ENCODE measurements around the gene LHX5.
"Not testable (repeated sequence)": the region's sequence is repeated elsewhere in the genome, so short reads cannot be mapped to it uniquely, and the experiment has no call there.

LHX5 gene

DNA sequence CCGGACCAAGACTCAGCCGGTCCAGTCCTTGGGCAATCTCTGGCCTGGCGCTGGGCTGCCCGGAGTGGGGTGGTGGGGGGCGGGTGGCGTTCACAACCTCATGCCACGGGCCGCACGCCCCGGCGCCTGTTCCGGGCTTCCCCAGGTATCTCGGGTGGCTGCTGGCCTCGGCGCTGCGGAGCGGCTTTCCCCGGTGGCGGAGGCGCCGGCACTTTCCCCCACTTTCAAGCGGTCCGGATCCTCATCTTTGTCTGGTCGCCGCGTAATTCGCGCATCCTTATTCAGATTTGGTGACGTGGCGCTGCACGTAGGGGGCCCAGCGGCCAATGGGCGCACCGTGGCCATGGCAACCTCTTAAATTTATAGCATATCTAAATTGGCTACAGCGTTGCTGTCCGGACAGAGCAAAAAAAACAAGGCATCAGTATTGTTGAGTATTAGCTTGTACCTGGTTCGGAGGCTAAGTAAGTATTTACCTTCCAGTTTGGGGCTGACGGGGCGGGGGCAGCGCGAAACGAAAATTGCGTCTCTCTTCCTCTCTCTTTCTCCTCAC is at the start of gene LHX5:
Gene LHX5 (minus strand): TSS at position 253 of the 553 bp plus-strand sequence. CDS start 373 bp downstream, outside the sequence.
- DNase-seq: no peak

DNA sequence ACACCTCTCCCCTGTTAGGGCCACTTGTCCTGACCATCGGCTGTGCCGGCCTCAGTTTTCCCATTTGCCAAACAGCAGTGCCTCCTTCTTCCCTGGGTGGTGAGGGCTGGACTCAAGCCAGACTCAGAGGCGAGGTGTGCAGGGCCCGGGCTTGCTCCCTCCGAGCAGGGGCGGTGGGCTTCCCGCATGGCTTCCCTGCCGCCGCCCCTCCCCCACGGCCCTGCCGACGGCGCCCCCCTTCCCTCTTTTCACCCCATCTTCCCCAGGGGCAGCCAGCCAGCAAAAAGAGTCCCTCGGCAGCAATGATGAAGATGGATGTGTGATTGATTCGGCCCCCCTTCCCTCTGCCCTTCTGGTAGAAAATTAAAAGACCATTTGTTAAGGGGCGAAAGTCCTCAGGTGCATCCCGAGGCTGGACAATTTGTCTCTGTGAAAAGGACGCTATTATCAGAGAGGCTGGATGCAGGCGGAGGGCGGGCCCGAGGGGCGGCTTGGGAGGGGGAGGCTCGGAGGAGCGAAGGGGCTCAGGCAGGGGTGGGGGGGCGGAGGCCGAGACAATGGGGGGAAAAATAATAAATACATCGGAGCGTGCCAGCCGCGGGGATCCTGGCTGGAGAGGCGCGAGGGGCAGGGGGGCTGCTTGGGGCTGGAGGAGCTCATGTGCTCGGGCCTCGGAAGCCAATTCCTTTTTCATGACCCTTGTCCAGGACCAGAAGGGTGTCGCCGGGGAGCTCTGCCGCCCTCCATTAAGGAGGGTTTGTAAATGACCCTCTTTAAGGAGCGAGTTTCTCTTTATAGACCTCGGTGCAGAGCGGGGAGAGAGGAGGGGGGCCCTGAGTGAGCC is 48.0 kb upstream of the LHX5 start:
- DNase-seq: no peak

- no peak for DNase-seq
Measured at GRCh38 chr12:113515082-113515856, 43.6 kb upstream of the LHX5 start.

DNA sequence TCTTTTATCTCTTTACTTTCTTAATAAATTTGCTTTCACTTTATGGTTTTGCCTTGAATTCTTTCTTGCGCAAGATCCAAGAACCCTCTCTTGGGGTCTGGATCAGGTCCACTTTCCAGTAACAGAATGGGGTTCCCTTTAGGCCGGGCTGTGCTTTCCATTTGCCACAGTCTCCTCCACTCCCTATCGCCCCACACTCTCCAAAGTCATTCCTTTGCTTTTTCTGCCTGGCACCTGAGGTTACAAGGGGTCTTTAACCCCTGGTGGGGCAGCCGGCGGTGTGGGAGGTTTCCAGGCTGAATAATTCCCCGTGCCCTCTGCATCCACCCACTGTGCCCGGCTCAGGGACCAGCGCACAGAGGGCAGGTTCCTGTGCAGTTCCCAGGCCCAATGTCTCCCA is 42.9 kb upstream of the LHX5 start:
- DNase-seq: no peak

DNA sequence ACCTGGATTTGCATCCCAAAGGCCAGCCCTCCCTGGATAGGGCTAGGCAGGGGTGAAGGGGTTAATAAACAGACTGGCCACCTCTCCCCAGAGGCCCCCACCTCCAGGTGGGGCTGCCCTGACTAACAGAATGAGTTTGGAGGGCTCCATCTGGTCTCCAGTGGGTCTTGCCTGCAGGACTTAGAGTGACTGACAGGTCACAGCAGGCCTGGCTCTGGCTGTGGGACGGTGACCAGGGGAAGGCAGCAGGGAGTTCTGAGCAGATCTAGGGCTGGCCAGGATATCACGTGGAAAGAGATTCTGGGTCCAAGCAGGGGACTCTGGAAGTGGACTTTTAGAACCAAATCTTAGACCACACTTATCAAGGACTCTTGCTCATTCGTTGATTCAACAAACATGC is 40.9 kb upstream of the LHX5 start:
- DNase-seq: no peak

DNA sequence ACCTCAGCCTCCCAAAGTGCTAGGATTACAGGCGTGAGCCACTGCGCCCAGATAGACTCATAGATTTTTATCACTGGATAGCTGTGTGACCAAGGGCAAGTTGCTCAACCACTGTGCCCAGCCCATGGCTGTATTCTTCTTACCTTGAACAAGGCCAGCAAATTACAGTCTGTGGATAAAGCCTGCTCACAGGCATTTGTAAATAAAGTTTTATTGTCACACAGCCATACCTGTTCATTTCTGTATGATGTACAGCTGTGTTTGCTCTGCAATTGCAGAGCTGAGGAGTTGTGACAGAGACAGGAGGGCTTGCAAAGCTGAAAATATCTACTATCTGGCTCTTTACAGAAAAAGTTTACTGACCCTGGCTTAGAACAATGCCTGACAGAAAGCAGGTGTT is 35.2 kb upstream of the LHX5 start:
- DNase-seq: no peak

DNA sequence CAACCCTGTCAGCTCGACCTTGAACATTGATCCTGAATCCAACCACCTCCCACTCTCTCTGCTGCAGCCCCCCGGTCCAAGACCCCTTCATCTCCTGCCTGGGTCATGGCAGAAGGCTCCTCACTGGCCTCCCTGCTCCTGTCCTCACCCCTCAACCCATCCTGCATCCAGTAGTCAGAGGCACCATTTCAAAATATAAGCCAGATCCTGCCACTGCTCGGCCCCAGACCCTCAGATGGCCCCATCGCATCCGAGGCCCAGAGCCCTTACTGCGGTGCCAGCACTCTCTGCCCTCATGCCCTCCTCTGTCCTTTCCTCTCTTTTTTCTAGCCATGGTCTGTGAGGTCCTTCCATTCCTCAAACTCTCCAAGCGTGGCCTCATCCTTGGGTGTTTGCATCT is 34.3 kb upstream of the LHX5 start:
- DNase-seq: no peak

- no peak for DNase-seq
Measured at GRCh38 chr12:113504917-113505316, 33.2 kb upstream of the LHX5 start.

GRCh38 chr12:113500782-113501311 is 29.2 kb upstream of the LHX5 start:
- no peak for DNase-seq

GRCh38 chr12:113500306-113500675 is 28.6 kb upstream of the LHX5 start:
- DNase-seq: no peak

- no peak for DNase-seq
Measured at GRCh38 chr12:113498490-113498889, 26.8 kb upstream of the LHX5 start.

GRCh38 chr12:113497693-113498092 is 26.0 kb upstream of the LHX5 start:
- no peak for DNase-seq

- not testable (repeated sequence) for DNase-seq
Measured at GRCh38 chr12:113495941-113496340, 24.3 kb upstream of the LHX5 start.

- no peak for DNase-seq
Measured at GRCh38 chr12:113488322-113488721, 16.7 kb upstream of the LHX5 start.

- no peak for DNase-seq
Measured at GRCh38 chr12:113486722-113487121, 15.1 kb upstream of the LHX5 start.

GRCh38 chr12:113485330-113485729 is 13.7 kb upstream of the LHX5 start:
- DNase-seq: no peak

GRCh38 chr12:113482334-113482733 is 10.7 kb upstream of the LHX5 start:
- no peak for DNase-seq

- DNase-seq: no peak
Measured at GRCh38 chr12:113480336-113480971, 8.8 kb upstream of the LHX5 start.

GRCh38 chr12:113479590-113480335 is 8.1 kb upstream of the LHX5 start:
- DNase-seq: peak; percentile 7

DNA sequence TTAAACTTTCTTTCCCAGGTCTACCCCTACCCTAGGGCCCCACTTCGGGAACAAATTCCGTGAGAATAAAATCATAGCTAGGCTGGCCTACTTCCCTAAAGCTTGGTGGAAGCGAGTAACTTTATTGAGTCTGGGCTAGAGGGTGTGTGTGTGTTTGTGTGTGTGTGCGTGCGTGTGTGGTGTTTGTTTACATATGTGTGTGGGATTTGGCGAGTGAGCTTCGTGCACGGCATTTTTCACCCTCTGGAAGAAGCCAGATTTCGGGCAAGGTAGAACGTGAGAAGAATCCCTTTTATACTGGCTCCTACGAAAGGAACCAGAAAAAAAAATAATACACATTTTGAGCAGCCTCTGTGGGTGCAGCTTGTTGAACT is 7.5 kb upstream of the LHX5 start:
- DNase-seq: no peak

DNA sequence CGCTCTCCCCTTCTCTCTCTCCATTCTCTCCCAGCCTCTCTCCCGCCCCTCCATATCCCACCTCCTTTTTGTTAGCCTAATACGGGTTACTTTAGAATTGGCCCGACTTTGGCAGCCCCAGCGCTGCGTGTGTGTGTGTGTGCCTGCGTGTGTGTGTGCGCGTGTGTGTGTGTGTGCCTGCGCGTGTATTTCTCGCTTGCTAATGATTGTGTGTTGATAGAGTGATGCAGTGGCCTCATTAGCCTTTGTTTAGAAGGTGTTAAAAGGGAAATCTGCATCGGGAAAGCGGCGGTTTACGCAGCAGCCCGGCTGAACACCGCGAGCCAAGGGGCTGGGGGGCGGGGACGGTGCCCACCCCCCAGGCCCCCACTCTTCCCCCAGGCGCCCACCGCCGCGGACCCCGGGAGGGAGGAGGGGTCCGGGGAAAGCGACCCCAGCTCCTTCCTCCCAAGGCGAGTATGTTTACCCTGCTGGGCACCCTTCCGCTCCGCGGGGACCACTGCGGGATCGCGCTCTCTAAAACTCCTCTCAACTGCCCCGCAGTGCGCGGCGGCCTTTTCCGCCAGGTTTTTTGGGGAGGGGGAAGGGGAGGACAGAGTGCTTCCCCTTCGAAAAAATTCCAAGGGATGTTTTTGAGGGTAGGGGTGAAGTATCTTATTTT is 6.8 kb upstream of the LHX5 start:
- no peak for DNase-seq

DNA sequence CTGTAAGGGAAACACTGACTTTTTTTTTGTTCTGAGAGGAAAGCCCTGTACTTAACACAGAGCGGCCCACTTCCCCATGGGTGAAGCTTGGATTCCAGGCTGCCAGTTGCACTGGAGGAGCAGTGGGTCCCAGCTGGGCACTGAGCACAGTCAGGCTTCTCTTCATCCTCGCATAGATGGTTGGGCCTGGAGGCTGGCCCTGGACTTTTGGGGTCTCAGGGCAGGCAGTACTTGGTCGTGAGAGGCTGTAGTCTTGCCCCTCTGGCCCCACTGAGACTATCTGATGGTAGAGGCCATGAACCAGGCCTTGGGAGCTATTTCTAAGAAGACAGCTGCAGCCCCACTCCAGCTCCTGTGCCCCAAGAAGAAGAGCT is 6.2 kb upstream of the LHX5 start:
- DNase-seq: no peak
